Bone marrow (tissue), 2 donors: ENCODE measurements around the gene FFAR4.
"Not testable (repeated sequence)": the region's sequence is repeated elsewhere in the genome, so short reads cannot be mapped to it uniquely, and the experiment has no call there.

Experiments used
- DNase-seq, 2 donors: peaks; one replicate each; lab custom pipeline; 2025; lab: John Stamatoyannopoulos, UW

The FFAR4 gene

DNA sequence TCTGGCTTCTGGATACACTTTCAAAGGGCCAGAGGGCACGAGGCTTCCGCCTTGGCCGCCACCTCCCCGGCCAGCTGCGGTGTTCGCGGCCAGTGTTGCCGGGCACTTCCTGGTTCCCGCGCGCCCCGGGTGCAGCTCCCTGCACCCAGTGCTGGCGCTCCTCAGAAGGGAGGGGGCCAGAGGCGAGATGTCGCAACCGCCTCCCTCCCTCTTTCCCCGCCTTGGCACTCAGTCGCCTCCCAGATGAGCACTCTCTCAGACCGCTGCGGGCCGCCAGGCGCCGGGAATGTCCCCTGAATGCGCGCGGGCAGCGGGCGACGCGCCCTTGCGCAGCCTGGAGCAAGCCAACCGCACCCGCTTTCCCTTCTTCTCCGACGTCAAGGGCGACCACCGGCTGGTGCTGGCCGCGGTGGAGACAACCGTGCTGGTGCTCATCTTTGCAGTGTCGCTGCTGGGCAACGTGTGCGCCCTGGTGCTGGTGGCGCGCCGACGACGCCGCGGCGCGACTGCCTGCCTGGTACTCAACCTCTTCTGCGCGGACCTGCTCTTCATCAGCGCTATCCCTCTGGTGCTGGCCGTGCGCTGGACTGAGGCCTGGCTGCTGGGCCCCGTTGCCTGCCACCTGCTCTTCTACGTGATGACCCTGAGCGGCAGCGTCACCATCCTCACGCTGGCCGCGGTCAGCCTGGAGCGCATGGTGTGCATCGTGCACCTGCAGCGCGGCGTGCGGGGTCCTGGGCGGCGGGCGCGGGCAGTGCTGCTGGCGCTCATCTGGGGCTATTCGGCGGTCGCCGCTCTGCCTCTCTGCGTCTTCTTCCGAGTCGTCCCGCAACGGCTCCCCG is at the start of gene FFAR4:
TSS of gene FFAR4 (plus strand) at position 231 of the 842 bp plus-strand sequence. CDS start at position 287, 56 bp downstream.
- DNase-seq = no peak

DNA sequence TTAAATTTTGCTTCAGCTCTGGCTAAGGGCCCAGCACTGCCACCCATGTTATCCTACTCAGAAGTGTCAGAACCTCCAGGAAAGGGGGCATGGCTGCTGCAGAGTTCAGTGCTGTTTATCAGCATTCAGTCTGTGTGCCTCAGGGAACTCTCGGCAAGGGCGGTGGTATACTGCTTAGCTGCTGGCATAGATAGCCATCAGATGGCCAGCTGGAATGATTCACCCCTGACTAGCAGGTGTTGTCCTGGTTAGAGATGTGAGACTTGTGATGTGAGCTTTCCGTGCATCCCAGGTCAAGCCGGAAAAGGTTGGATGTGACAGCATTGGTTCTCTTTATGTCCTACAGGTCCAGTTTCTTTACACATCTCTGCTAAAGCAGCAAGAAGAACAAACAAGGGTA is 47.9 kb upstream of the FFAR4 start:
- DNase-seq = no peak

DNA sequence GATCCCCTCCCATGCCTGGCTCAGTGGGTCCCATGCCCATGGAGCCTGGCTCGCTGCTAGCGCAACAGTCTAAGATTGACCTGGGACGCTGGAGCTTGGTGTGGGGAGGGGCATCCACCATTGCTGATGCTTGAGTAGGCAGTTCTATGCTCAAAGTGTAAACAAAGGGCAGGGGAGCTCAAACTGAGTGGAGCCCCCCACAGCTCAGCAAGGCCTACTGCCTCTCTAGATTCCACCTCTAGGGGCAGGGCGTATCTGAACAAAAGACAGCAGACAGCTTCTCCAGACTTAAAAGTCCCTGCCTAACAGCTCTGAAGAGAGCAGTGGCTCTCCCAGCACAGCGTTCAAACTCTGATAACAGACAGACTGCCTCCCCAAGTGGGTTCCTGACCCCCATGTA is 31.2 kb upstream of the FFAR4 start:
- DNase-seq = no peak

DNA sequence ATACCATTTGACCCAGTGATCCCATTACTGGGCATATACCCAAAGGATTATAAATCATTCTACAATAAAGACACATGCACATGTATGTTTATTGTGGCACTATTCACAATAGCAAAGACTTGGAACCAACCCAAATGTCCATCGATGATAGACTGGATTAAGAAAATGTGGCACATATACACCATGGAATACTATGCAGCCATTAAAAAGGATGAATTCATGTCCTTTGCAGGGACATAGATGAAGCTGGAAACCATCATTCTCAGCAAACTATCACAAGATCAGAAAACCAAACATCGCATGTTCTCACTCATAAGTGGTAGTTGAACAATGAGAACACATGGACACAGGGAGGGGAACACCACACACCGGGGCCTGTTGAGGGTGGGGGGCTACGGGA is 25.6 kb upstream of the FFAR4 start:
- DNase-seq = not testable (repeated sequence)

DNA sequence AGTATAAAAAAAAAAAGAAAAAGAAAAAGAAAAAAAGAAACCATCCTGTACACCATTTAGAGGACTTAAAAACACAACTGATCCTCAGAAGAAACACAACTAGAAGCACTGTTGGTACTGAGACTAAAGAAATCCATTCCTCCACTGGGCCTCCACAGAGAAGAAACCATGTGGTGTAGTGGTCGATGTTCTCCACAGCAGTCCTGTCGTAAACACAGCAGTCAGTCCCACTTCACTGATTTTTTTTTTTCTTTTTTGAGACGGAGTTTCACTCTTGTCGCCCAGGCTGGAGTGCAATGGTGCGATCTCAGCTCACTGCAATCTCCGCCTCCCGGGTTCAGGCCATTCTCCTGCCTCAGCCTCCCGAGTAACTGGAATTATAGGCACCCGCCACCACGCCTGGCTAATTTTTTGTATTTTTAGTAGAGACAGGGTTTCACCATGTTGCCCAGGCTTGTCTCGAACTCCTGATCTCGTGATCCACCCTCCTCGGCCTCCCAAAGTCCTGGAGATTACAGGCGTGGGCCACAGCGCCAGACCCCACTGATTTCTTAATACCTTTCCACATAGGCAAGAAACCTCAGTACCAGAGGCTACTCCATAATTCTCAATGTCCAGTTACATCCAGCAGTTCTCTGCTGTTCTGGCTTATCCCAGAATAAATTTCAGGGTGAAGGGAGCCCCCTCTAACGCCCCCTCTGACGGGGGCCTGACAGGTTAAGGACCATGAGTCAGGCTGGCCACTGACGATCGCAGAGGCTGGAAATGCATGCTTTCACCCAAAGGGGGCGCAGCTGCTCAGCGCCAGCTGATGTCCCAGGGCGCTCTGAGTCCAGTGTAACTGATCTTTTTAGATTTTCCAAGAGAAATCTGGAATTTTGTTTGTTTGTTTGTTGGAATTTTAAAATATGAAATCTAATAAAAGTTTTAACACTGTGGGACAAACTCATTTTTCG is 24.8 kb upstream of the FFAR4 start:
- DNase-seq = no peak

DNA sequence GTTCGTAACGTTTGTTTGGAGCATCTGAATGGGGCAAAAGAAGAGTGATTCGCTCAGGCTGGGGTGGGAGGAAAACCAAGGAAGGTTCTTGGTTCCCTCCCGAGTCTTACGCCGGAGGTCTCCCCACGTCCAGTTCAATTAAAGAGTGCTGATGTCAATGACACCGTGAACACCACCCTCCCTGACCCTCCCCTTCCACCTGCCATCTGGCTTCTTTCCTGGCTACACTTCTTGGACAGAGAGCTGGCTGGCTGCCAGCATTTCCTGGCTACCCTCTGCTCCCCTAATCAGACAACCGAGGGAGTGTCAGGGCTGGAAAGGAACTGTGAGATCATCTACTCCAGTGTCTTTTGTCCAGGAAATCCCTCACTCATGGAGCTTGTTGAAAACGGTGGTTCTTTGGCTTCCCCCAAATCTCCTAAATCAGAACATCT is 24.1 kb upstream of the FFAR4 start:
- no peak for DNase-seq

DNA sequence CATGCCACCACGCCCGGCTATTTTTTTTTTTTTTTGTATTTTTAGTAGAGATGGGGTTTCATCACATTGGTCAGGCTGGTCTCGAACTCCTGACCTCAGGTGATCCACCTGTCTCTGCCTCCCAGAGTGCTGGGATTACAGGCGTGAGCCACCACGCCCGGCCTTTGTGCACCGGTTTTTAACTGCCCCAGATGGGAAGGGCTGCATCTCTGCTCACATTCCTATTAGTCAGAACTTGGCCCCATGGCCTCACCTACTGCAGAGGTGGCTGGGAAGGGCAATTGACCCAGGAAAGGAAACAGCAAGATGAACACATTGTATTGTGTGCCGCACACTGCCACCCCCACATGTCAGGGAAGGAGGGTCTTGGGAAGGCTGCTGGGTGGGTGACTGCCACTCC is 19.5 kb upstream of the FFAR4 start:
- DNase-seq = not testable (repeated sequence)

DNA sequence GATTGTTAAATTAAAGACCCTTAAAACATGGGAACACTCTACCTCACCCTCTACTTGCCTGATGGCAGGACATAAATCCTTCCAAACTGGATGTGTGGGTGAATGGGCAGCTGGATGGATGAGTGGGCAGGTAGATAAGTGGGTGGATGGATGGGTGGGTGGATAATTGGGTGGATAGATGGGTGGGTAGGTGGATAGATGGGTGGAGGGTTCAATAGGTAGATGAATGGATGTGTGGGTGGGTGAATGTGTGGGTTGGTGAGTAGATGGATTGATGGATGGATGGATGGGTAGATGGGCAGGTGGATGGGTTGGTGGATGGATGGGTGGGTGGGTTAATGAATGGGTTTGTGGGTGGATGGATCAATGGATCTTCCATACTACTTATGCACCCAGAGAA is 18.9 kb upstream of the FFAR4 start:
- DNase-seq = no peak

DNA sequence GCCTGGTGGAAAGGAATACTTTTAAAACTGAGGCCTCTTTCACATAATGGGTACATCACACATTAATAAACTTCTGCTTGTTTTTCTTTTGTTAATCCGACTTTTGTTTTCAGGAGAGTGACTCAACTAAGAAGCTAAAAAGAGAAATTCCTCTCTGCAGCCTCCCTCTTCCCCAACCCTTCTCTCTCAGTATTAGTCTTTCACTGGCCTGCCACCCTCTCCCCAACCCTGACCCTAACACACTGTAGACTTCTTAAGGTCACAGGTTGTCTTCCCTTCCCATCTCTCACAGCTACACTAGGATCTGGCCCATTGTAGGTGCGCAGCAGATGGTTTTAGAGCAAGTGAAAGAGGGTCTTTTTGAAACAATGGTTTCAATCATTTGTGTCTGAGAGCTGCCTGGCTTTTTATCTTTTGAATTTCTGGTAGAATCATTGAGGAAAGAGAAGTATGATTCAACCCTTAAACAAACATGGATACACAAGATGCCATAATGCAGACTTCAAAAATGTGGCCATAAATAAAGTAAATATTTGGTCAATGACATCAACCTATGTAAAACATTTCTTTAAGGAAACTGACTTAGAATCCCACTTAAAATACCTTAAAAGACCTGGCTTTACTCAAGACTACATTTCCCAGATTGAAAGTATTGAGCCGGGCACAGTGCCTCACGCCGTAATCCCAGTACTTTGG is 17.9 kb upstream of the FFAR4 start:
- no peak for DNase-seq

DNA sequence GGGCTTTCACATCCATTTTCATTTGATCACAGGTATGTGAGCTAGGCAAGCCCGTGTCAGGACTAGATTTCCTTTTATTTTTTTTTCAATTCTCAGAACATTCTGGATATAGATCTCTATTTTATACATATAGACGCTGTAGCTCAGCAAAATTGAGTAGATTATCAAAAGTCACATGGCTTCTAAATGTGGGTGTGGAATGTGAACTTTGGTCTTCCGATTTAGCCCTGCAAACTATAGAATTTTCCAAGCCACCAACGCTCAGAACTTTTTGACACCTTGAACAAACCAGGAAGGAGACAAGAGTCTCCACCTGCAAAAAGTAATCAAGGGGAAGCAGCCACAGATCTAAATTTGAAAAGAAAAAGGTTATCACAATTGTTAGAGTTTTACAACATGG is 15.9 kb upstream of the FFAR4 start:
- DNase-seq = no peak

DNA sequence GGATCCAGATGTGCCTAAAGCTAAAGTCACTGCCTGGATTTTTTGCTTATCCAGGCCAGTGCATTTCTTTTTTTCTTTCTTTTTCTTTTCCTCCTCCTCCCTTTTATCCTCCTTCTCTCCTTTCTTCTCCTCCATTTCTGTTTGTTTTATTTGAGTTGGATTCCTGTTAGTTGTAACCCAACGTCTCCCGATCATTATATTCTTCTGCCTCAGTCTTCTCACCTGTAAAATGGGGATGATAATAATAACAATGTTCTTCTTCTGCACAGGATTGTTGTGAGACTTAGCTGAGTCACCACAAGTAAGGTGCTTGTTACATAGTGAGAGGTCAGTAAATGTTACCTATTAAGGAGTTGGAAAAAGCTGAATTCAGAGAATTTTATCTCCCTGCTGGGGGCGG is 13.7 kb upstream of the FFAR4 start:
- DNase-seq = no peak

DNA sequence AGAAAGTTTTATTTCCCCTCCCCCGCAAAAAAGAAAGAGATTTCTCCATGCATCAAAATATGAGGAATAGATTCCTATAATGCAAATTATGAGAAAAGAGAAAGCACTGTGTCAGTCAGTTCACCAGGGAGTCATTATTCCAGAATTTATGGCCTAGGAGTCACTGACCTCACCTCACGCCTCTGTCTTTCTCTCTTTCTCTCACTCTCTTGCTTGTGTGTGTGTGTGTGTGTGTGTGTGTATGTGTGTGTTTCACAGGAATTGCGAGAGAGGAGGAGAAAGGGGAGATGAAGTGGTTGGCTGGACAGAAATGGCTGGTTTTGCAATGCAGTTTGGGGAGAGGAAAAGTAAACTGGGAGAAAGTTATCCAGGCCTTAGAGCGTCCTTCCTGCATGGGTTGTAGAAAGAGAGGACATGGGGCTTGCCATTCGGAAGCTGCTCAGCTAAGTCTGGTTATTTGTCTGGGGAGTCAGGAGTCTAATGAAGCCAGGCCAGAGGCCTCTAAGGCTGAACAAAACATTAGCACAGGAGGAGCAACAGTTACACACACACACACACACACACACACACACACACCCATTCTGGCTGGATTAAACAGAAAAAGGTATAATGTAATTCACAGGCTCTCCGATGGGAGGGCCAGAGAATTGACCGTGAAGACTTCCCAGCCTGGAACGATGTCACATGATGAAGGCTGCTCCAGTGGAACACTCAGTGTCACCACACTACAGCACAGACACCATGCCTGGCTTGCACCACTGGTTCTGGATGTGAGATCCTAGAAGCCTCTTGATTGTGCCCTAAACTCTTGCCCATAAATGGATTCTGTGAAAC is 12.8 kb upstream of the FFAR4 start:
- no peak for DNase-seq

DNA sequence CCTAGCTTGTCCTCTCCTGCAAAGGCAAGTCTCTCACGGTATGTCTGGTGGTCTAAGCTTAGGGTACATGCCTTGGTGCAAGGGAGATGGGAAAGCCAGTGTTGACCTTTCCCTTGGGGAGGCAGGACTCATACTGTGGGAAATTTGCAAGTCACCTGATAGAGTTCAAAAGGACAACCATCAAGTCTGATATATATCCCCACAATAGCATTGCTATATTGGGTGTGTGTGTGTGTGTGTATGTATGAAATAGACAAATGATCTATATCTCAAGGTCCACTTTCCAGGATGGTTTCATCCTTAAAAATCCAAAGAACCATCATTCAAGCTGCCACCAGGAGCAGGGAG is 12.2 kb upstream of the FFAR4 start:
- DNase-seq = no peak

DNA sequence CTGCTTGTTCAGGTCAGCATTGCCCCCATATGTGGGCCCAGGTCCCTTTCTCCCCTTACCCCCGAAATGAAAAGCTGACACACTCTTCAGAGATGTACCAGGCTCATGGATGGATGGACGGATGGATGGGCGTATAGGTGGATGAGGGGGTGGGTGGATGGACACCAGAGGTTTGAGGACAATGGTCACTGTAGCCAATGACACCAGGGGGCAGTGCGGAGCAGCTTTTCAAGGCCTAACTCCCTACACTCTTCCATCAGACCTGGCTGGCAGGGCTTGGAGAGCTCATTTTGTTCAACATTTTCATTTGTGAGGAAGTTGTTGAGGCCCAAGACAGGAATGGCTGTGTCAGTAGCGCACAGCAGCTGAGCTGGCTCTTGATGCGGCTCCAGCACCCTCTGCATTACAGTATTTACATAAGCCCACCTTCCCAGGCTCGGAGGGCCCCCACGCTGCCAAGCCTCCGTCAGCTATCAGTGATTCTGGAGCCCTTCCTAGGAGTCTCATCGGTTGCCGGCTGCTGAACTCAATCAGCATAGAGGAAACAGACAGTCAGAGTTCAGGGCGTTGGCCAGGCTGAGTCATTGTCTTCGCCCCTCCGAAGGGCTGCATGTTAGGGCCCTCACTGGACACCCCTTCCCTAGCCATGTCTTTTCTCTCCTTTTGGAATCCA is 11.6 kb upstream of the FFAR4 start:
- DNase-seq = peak; percentile 18 to 45

DNA sequence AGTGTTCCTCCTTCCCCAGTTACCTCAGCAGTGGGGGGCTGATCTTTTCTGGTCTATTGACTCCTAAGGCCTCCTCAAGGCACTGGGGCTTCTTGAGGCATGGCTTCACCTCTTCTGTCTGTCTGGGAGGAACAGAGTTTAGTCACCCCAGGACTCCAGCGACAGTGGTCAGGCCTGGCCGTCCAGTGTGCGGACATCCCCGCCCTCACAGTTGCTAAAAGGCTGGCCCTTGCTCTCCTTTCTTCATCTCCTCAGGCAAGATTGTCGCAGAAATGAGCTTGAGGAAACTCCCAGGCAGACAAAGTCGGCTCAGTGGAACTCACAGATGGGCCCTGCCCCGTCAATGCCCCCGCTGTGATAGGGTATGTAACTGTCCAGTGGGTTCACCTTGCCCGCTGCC is 7.0 kb upstream of the FFAR4 start:
- no peak for DNase-seq

DNA sequence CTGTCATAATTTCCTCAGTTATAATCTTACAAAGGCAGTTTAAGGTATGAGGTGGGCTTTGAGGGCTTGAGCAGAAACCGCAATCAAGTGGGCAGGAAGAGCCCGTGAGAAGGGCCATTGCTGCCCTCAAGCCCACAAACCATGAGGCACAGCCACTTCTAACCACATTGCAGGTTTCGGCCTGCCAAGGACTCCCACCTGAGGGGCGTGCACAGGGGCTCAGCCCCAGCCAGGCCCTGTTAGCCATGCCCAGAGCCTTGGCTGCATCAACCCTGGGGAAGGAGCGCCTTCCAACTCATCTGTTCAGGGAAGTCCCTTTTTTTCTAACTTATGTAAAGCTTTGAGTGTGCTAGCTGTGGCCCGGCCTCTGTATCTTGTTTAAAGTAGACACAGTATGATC is 5.9 kb upstream of the FFAR4 start:
- no peak for DNase-seq

DNA sequence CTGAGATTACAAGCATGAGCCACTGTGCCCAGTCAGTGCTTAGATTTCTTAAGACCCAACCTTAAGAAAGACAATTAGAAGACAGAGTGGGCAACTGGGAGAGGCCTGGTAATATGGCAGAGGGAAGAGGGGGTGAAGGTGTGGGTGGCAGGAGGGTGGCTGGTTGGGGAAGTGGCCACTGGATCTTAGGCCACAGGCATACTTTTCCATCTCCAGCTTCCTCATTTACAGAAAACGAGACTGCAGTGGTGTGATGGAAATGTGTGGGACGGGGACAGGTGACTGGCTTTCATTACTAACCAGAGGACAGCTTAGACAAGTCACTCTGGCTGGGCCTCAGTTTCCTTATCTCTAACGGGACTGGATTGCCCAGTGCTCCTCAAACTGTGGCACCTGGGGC is 1.0 kb upstream of the FFAR4 start:
- no peak for DNase-seq

DNA sequence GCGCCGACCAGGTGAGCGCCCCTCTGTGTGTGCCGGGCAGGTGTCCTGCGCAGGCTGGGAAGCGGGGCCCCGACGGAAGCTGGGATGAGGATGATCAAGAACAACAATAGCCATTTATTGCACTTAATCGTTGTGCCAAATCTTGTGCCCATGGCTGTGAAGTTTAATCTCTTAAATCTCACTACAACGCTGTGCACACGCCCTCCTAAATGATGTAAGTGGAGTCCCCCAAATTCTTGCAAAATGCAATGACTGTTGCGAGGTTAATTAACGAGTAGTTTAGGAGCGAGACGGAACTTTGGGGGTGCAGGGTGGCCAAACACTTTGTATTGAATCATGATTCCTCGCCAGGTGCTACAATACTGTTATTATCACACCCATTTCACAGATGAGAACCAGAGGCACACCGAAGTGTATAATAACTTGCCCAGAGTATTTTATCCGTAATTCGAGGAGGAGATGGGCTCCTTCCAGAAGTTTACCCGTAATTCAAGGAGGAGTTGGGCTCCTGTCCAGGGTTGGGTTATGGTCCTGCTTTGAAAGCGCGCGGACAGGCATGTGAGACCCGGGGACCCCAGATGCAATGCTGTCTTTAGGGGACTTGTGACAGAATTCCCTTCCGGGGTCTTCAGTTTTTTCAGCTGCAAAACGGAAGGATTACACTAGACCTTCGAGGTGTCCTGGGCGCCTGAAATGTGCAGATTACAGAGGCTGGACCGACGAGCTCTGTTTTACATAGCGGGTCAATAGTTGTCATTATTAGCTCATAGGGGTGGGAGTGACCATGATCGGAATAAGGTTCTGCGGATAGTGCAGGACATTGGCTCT is 1.0 kb downstream of the FFAR4 start:
- DNase-seq = no peak

DNA sequence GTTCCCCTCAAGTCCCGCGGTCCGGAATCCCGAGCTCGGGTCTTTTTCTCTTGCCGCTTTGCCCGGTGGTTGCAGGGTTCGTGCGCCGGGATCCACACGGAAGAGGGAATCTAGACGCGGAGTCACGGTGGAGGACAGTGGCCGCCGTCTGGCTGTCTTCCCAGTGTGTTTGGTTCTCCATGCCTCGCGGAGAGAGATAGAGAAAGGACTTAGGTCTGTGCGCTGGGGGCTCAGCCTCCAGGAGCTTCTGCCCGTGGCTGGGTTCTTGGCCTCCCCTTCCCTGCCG is 1.6 kb downstream of the FFAR4 start:
- no peak for DNase-seq

DNA sequence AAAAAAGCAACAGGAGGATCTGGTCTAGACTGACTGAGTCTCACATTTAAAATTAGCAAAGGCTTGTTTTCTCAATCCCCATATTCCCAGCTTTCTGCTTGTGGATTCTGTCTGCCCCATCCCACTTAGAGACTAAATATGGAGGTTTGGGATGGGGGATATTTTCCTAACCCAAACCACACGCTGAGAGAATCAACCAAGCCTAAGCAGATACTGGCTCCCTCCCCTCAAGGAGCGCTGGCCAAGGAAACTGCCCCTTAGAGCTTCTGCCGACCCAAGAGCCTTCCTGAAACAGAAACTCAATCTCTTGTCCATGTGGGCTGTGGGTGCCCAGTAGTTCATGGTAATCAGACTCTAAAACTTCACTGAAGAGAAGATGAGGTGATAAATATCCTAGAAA is 3.9 kb downstream of the FFAR4 start:
- DNase-seq = no peak
